HepG2 (cell line): Measurements from ENCODE around the gene SP7. TPM values are rescaled to one million over a fixed set of nuclear protein-coding genes. Genes with fewer than 3 reads are reported as not detected.

ENCODE experiments used
- DR1 ChIP-seq: sonication (generic); formaldehyde crosslinking; IDR thresholded peaks from 2 replicates; pipeline ENCODE4 v1.8.0; 2021; ENCODE audit warnings: mild to moderate bottlenecking, missing genetic modification reagents, inconsistent platforms
- ESRRA ChIP-seq: sonication (generic); formaldehyde crosslinking; IDR thresholded peaks from 2 replicates; pipeline ENCODE4 v1.5.1; 2020; ENCODE audit warnings: mild to moderate bottlenecking, low read depth, missing genetic modification reagents
- MED1 ChIP-seq: sonication (generic); formaldehyde crosslinking; IDR thresholded peaks from 2 replicates; pipeline ENCODE4 v1.4.0; 2020; ENCODE audit warnings: missing genetic modification reagents
- RXRA ChIP-seq: sonication (generic); formaldehyde crosslinking; IDR thresholded peaks from 2 replicates; pipeline ENCODE4 v1.5.1; 2020; ENCODE audit warnings: missing genetic modification reagents
- SMAD3 ChIP-seq: sonication (generic); formaldehyde crosslinking; IDR thresholded peaks from 2 replicates; pipeline ENCODE4 v1.4.0; 2020; ENCODE audit warnings: missing genetic modification reagents
- SOX13 ChIP-seq, 3 experiments: fragments of 450-650 bp in 1 of 3; sonication (generic) in 1 of 3; formaldehyde crosslinking in 1 of 3; IDR thresholded peaks in 2 of 3; conservative IDR thresholded peaks in 1 of 3; 2 replicates each; pipeline versions ENCODE4 v1.5.0 to v1.6.1; 2016 to 2020; ENCODE audit warnings: antibody characterized with exemption in 1 of 3, mild to moderate bottlenecking in 1 of 3, missing compliant biosample characterization in 1 of 3, missing genetic modification reagents in 1 of 3, moderate library complexity in 1 of 3
- ZNF232 ChIP-seq: sonication (generic); formaldehyde crosslinking; IDR thresholded peaks from 2 replicates; pipeline ENCODE4 v1.4.0; 2020; ENCODE audit warnings: missing genetic modification reagents, borderline replicate concordance
- ZNF468 ChIP-seq: sonication (generic); formaldehyde crosslinking; IDR thresholded peaks from 2 replicates; pipeline ENCODE4 v1.8.0; 2022; ENCODE audit warnings: mild to moderate bottlenecking, moderate library complexity, missing genetic modification reagents
- polyA plus RNA-seq, 8 experiments: library from polyadenylated mRNA; depleted of rRNA in 3 of 8; stranded (reverse) in 7 of 8; unstranded in 1 of 8; fragments of >200 nt; fragmentation: Illumina TruSeq in 4 of 8; extraction: Trizol in 4 of 8; gene quantifications; 2 replicates each; pipeline versions ENCODE4 v1.2.1 to v1.2.3, GENCODE V29; 2011 to 2016; ENCODE audit warnings: low read depth in 4 of 8, missing spikeins in 1 of 8, mixed read lengths in 1 of 8; ENCODE audit not compliant: insufficient read depth in 1 of 8
- total RNA-seq, 5 experiments: library from RNA; depleted of rRNA; stranded (reverse); fragments of >200 nt; fragmentation: Illumina TruSeq; extraction: Trizol; gene quantifications; 2 replicates each; pipeline ENCODE4 v1.2.3, GENCODE V29; 2016; ENCODE audit warnings: low read depth in 1 of 5
- TF ChIP-seq, protein P1 (sequence below): sonication (generic); formaldehyde crosslinking; IDR thresholded peaks from 2 replicates; pipeline ENCODE4 v1.4.0; 2020; ENCODE audit warnings: missing genetic modification reagents
- TF ChIP-seq, protein P2 (sequence below): IDR thresholded peaks from 2 replicates; pipeline ENCODE4 v1.6.1; 2016; ENCODE audit warnings: missing biosample characterization, missing genetic modification reagents, low read depth
- TF ChIP-seq, protein P3 (sequence below): sonication (generic); formaldehyde crosslinking; IDR thresholded peaks from 2 replicates; pipeline ENCODE4 v1.4.0; 2020; ENCODE audit warnings: mild to moderate bottlenecking, missing genetic modification reagents, borderline replicate concordance
- TF ChIP-seq, protein P4 (sequence below): sonication (generic); formaldehyde crosslinking; IDR thresholded peaks from 2 replicates; pipeline ENCODE4 v1.4.0; 2020; ENCODE audit warnings: missing genetic modification reagents, low read depth, mild to moderate bottlenecking, borderline replicate concordance
- TF ChIP-seq, protein P5 (sequence below): IDR thresholded peaks from 2 replicates; pipeline ENCODE4 v1.4.0; 2020; ENCODE audit warnings: mild to moderate bottlenecking, missing genetic modification reagents

Gene SP7
- total and polyA plus RNA-seq, 2 of the 13 experiments (the other 11 are each of a cell fraction or from before 2014, with no cell fraction given), result not detected

DNA sequence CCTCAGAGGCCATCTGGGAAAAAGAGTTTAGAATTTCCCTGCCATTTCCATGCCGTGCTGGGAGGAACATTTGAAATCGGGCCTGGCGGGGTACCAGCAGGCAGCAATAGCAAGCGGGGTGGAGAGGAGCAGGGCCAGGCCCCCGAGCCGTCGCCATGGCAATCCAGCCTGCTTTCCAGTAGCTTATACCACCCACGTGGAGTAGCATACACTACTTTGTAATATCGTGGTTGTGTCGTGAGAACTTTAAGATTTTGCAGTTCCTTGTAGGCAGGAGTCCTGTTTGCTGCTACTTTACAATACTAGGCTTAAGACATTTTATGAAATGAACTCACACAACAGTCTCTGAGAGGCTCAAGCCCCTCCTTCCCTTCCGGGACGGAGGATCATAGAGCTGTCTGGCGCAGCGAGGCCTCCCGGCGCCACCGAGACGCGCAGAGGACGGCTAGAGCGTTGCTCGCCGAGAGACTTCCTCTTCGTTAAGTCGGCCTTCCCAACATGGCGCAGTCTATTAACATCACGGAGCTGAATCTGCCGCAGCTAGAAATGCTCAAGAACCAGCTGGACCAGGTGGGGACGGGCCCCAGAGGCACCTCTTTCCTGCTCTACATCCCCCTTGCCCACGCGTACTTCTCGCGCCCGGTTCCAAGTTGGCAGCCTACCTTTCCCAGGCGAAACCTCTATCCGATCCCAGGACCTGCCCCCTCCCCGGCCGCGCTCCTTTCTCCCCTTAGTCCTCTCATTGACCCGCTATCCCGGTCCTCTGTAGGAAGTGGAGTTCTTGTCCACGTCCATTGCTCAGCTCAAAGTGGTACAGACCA, 40.9 kb downstream of the SP7 start, which contains the start of gene PFDN5 (continued):
- TF ChIP-seq, protein P1, sequence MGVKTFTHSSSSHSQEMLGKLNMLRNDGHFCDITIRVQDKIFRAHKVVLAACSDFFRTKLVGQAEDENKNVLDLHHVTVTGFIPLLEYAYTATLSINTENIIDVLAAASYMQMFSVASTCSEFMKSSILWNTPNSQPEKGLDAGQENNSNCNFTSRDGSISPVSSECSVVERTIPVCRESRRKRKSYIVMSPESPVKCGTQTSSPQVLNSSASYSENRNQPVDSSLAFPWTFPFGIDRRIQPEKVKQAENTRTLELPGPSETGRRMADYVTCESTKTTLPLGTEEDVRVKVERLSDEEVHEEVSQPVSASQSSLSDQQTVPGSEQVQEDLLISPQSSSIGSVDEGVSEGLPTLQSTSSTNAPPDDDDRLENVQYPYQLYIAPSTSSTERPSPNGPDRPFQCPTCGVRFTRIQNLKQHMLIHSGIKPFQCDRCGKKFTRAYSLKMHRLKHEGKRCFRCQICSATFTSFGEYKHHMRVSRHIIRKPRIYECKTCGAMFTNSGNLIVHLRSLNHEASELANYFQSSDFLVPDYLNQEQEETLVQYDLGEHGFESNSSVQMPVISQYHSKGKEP, result 0 out of 2 replicates have a peak, but pooled peaks have one; percentile 39
- TF ChIP-seq MED1 (CRISPR knock-in tag) (peak; percentile 80), DR1 (CRISPR knock-in tag) (peak; percentile 59; the same call in 1 of the 2 replicates), RXRA (peak; percentile 61; the same call in 1 of the 2 replicates), ESRRA (CRISPR knock-in tag) (0 out of 2 replicates have a peak, but pooled peaks have one; percentile 45), SMAD3 (peak; percentile 72; the same call in 1 of the 2 replicates), ZNF468 (CRISPR knock-in tag) (no peak), SOX13 (IDR thresholded peaks at IDR 0.05) (no peak), SOX13 (CRISPR knock-in tag; conservative IDR thresholded peaks at IDR 0.05 in 1 of 2, IDR thresholded peaks at IDR 0.05 in 1 of 2) (peak in 1 of 2 experiments; percentile 30; a peak in 1 of 4 replicates), ZNF232 (CRISPR knock-in tag) (peak; percentile 69; the same call in 1 of the 2 replicates)
- TF ChIP-seq, protein P2, sequence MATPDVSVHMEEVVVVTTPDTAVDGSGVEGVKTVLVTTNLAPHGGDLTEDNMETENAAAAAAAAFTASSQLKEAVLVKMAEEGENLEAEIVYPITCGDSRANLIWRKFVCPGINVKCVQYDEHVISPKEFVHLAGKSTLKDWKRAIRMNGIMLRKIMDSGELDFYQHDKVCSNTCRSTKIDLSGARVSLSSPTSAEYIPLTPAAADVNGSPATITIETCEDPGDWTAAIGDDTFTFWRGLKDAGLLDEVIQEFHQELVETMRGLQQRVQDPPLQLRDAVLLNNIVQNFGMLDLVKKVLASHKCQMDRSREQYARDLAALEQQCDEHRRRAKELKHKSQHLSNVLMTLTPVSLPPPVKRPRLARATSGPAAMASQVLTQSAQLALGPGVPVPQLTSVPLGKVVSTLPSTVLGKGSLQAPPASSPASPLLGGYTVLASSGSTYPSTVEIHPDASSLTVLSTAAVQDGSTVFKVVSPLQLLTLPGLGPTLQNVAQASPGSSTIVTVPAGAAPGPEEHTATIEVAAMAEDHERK, result no peak
- TF ChIP-seq, protein P3, sequence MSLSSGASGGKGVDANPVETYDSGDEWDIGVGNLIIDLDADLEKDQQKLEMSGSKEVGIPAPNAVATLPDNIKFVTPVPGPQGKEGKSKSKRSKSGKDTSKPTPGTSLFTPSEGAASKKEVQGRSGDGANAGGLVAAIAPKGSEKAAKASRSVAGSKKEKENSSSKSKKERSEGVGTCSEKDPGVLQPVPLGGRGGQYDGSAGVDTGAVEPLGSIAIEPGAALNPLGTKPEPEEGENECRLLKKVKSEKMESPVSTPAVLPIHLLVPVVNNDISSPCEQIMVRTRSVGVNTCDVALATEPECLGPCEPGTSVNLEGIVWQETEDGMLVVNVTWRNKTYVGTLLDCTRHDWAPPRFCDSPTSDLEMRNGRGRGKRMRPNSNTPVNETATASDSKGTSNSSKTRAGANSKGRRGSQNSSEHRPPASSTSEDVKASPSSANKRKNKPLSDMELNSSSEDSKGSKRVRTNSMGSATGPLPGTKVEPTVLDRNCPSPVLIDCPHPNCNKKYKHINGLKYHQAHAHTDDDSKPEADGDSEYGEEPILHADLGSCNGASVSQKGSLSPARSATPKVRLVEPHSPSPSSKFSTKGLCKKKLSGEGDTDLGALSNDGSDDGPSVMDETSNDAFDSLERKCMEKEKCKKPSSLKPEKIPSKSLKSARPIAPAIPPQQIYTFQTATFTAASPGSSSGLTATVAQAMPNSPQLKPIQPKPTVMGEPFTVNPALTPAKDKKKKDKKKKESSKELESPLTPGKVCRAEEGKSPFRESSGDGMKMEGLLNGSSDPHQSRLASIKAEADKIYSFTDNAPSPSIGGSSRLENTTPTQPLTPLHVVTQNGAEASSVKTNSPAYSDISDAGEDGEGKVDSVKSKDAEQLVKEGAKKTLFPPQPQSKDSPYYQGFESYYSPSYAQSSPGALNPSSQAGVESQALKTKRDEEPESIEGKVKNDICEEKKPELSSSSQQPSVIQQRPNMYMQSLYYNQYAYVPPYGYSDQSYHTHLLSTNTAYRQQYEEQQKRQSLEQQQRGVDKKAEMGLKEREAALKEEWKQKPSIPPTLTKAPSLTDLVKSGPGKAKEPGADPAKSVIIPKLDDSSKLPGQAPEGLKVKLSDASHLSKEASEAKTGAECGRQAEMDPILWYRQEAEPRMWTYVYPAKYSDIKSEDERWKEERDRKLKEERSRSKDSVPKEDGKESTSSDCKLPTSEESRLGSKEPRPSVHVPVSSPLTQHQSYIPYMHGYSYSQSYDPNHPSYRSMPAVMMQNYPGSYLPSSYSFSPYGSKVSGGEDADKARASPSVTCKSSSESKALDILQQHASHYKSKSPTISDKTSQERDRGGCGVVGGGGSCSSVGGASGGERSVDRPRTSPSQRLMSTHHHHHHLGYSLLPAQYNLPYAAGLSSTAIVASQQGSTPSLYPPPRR (CRISPR knock-in tag), result no peak
- TF ChIP-seq, protein P4, sequence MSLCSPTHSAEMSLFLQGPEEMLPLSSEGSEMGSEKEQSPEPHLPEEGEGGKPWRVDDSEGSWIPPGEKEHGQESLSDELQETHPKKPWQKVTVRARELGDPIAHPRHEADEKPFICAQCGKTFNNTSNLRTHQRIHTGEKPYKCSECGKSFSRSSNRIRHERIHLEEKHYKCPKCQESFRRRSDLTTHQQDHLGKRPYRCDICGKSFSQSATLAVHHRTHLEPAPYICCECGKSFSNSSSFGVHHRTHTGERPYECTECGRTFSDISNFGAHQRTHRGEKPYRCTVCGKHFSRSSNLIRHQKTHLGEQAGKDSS, result no peak
- TF ChIP-seq, protein P5, sequence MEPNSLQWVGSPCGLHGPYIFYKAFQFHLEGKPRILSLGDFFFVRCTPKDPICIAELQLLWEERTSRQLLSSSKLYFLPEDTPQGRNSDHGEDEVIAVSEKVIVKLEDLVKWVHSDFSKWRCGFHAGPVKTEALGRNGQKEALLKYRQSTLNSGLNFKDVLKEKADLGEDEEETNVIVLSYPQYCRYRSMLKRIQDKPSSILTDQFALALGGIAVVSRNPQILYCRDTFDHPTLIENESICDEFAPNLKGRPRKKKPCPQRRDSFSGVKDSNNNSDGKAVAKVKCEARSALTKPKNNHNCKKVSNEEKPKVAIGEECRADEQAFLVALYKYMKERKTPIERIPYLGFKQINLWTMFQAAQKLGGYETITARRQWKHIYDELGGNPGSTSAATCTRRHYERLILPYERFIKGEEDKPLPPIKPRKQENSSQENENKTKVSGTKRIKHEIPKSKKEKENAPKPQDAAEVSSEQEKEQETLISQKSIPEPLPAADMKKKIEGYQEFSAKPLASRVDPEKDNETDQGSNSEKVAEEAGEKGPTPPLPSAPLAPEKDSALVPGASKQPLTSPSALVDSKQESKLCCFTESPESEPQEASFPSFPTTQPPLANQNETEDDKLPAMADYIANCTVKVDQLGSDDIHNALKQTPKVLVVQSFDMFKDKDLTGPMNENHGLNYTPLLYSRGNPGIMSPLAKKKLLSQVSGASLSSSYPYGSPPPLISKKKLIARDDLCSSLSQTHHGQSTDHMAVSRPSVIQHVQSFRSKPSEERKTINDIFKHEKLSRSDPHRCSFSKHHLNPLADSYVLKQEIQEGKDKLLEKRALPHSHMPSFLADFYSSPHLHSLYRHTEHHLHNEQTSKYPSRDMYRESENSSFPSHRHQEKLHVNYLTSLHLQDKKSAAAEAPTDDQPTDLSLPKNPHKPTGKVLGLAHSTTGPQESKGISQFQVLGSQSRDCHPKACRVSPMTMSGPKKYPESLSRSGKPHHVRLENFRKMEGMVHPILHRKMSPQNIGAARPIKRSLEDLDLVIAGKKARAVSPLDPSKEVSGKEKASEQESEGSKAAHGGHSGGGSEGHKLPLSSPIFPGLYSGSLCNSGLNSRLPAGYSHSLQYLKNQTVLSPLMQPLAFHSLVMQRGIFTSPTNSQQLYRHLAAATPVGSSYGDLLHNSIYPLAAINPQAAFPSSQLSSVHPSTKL (CRISPR knock-in tag), result peak; percentile 18; the same call in 1 of the 2 replicates
